ENCODE data around the gene IGSF6.
A peak's percentile ranks its signal among the peaks of the same experiment; 100 is the strongest.
"Not testable (repeated sequence)": the region's sequence is repeated elsewhere in the genome, so short reads cannot be mapped to it uniquely, and the experiment has no call there.

IGSF6 gene

GRCh38 chr16:21651515-21651914 lies 893 bp downstream of the IGSF6 start:
- peak in 2 of 3 donors; percentile 37 to 51 for DNase-seq

- peak; percentile 85 to 94 (median 94) for DNase-seq
These were observed 1.9 kb downstream of the IGSF6 start for GRCh38 chr16:21650521-21650920.

GRCh38 chr16:21649826-21650406 lies 2.5 kb downstream of the IGSF6 start:
- DNase-seq: peak; percentile 81 to 84 (median 82)

- DNase-seq: no peak
These were observed 4.7 kb downstream of the IGSF6 start for GRCh38 chr16:21647562-21648164.

- no peak for DNase-seq
These were observed 5.5 kb downstream of the IGSF6 start for GRCh38 chr16:21646721-21647561.

- DNase-seq: peak; percentile 67 to 79 (median 78)
These were observed 6.3 kb downstream of the IGSF6 start for GRCh38 chr16:21646091-21646490.

GRCh38 chr16:21645261-21645721 lies 7.1 kb downstream of the IGSF6 start:
- peak; percentile 57 to 84 (median 82) for DNase-seq

GRCh38 chr16:21644674-21645073 lies 7.7 kb downstream of the IGSF6 start:
- no peak for DNase-seq

- DNase-seq: no peak
These were observed 8.6 kb downstream of the IGSF6 start for GRCh38 chr16:21643785-21644184.

- peak in 1 of 3 donors; percentile 17 for DNase-seq
These were observed 9.5 kb downstream of the IGSF6 start for GRCh38 chr16:21642861-21643260.

- no peak for DNase-seq
These were observed 10.5 kb downstream of the IGSF6 start for GRCh38 chr16:21641916-21642315.

- no peak for DNase-seq
These were observed 12.9 kb downstream of the IGSF6 start for GRCh38 chr16:21639493-21639892.

GRCh38 chr16:21638573-21638975 lies 13.8 kb downstream of the IGSF6 start:
- DNase-seq: peak in 1 of 3 donors; percentile 28

GRCh38 chr16:21637032-21637968 lies 15.1 kb downstream of the IGSF6 start:
- no peak for DNase-seq

GRCh38 chr16:21635694-21636093 lies 16.7 kb downstream of the IGSF6 start:
- not testable (repeated sequence) for DNase-seq

GRCh38 chr16:21634216-21634615 lies 18.2 kb downstream of the IGSF6 start:
- DNase-seq: no peak

GRCh38 chr16:21631951-21632575 lies 20.3 kb downstream of the IGSF6 start:
- DNase-seq: peak; percentile 88 to 96 (median 91)

- DNase-seq: peak; percentile 61 to 79 (median 68)
These were observed 21.0 kb downstream of the IGSF6 start for GRCh38 chr16:21631376-21631775.

- DNase-seq: not testable (repeated sequence)
These were observed 21.5 kb downstream of the IGSF6 start for GRCh38 chr16:21630866-21631265.

GRCh38 chr16:21629616-21630539 lies 22.5 kb downstream of the IGSF6 start:
- not testable (repeated sequence) for DNase-seq

- DNase-seq: no peak
These were observed 23.6 kb downstream of the IGSF6 start for GRCh38 chr16:21628772-21629171.
